HG02852 (cell line): ENCODE results near the gene MAST4.

ENCODE experiments used
- ATAC-seq: cut with Tn5 transposase; IDR thresholded peaks from one replicate; pipeline ENCODE4 v1.9.1; 2021; ENCODE audit warnings: mild to moderate bottlenecking, moderate library complexity; ENCODE audit not compliant: unreplicated experiment

Gene MAST4

GRCh38 chr5:67216564-67216963, 620.4 kb downstream of the MAST4 start:
- ATAC-seq = no peak
